CMK (cell line): ENCODE results near the gene SLC4A7.

ENCODE experiments used
- DNase-seq: peaks from one replicate; pipeline ENCODE4 v3.0.0-alpha.2; 2010; ENCODE audit warnings: low read depth

Gene SLC4A7

DNA sequence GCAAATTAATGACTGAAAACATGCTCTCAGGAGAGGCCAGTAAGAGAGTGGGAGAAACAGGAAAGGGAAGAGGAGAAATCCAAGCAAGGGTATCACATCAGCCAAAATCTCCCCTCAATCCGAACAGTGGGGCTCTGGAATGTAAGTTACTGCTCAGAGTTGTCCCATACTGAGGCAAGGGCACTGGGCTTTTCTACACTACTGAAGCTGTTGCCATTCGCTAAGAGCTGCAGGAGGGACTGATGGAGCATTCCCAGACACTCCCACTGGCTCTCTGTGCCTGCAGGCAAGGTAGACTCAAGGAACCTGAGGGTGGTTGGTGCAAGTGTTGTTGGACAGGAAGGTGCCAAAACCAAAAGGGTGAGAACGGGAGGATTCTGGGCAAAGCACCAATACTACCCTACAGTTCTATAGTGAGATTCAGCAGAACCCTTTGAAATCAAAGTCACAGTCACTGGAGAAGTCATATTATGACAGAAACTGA is 161.1 kb downstream of the SLC4A7 start:
- DNase-seq: no peak
